Stimulated activated CD4-positive, alpha-beta T cell treated with anti-CD3 and anti-CD28 coated beads, Interleukin-12 subunit alpha, Interleukin-12 subunit beta, amount 100 ng/mL, for 4 hours (primary cell): Measurements from ENCODE around the gene YPEL1.

ENCODE experiments used
- DNase-seq: peaks from one replicate; pipeline ENCODE4 v3.0.0-alpha.2; 2020

YPEL1 gene

GRCh38 chr22:21652010-21652546, 83.5 kb downstream of the YPEL1 start:
- peak; percentile 82 for DNase-seq

DNA sequence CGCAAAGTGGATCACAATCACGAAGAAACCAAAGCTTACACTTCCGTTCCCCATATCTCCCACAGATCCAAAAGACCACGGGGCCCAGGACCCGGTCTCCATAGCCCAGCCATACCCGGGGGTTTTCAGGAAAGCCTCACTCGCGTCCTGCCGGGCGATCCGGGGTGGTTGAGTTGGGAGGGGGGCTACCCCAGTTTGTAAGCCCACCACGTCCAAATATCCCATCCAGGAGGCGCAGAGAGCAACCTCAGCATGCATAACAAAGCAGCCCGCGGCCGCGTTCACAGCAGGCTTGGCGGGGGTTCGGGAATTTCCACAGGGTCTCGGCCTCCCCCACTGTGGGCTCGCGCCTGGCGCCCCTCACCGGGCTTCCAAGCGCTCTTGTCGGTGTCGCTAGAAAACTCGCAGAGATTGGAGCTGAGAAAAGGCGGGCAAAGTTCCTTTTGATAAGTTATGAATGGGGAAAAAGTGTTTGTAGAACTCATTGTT, 84.0 kb downstream of the YPEL1 start:
- peak; percentile 24 for DNase-seq

DNA sequence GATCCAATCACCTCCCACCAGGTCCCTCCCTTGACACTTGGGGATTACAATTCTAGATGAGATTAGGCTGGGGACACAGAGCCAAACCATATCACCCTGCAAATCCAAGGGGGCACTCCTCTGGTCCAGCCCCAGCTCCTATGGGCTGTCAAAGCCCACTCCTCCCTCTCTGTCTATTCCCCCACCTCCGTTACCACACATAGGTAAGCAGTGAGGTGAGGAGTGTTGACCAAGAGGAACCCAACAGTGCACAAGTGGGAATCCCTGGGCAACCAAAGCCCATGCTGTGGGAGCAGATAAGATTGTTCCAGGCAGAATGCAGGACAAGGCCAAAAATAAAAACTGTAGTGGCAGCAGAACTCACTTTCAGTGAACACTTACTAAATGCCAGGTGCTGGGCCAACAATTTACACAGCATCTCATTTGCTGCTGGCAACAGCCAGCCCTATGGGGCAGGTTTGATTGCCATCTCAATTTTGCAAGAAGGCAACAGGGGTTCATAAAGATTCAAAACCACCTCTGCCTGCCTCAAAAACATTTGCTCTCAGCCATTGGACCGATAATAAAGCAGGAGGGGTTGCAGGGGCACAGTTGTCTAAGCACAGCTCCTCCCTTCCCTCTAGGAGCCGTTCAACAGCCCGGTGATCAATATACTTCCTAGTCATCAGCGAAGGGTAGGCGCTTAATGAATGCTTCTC, 84.6 kb downstream of the YPEL1 start:
- no peak for DNase-seq

DNA sequence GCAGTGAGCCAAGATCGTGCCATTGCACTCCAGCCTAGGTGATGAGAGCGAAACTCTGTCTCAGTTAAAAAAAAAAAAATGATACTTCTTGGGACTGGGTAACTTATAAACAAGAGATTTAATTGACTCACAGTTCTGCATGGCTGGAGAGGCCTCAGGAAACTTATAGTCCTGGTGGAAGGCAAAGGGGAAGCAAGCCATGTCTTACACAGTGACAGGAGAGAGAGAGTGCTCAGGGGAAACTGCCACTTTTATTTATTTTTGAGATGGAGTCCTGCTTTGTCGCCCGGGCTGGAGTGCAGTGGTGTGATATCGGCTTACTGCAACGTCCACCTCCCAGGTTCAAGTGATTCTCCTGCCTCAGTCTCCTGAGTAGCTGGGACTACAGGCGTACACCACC, 85.3 kb downstream of the YPEL1 start:
- no peak for DNase-seq
